DMS53 treated with DMSO at 0.1 percent for 48 hours (cell line): Measurements from ENCODE around the gene GBP5.
A peak's percentile ranks its signal among the peaks of the same experiment; 100 is the strongest.
"Not testable (repeated sequence)": the region's sequence is repeated elsewhere in the genome, so short reads cannot be mapped to it uniquely, and the experiment has no call there.

Source experiments
- DNase-seq: peaks from one replicate; lab custom pipeline; 2025; ENCODE audit not compliant: unreplicated experiment; lab: John Stamatoyannopoulos, UW

GBP5 gene

GRCh38 chr1:89284078-89284763 is 11.6 kb upstream of the GBP5 start:
- DNase-seq: not testable (repeated sequence)

- DNase-seq: no peak
These were observed 8.1 kb upstream of the GBP5 start for GRCh38 chr1:89280766-89281165.

GRCh38 chr1:89279011-89279466 is 6.4 kb upstream of the GBP5 start:
- DNase-seq: no peak

- DNase-seq: no peak
These were observed 5.1 kb upstream of the GBP5 start for GRCh38 chr1:89277725-89278124.

- peak; percentile 4 for DNase-seq
These were observed 4.0 kb upstream of the GBP5 start for GRCh38 chr1:89276690-89277089.

GRCh38 chr1:89274411-89274857 is 1.8 kb upstream of the GBP5 start:
- DNase-seq: no peak

GRCh38 chr1:89273324-89273778 is 691 bp upstream of the GBP5 start:
- DNase-seq: no peak

- no peak for DNase-seq
These were observed 1.2 kb downstream of the GBP5 start for GRCh38 chr1:89271341-89272015.

- no peak for DNase-seq
These were observed 2.2 kb downstream of the GBP5 start for GRCh38 chr1:89270423-89270822.

GRCh38 chr1:89269277-89269676 is 3.4 kb downstream of the GBP5 start:
- DNase-seq: no peak

GRCh38 chr1:89262643-89263042 is 10.0 kb downstream of the GBP5 start:
- no peak for DNase-seq

GRCh38 chr1:89261926-89262515 is 10.6 kb downstream of the GBP5 start:
- DNase-seq: no peak

- no peak for DNase-seq
These were observed 11.9 kb downstream of the GBP5 start for GRCh38 chr1:89260566-89261255.

GRCh38 chr1:89260042-89260441 is 12.6 kb downstream of the GBP5 start:
- no peak for DNase-seq

- DNase-seq: no peak
These were observed 13.2 kb downstream of the GBP5 start for GRCh38 chr1:89259283-89259971.

GRCh38 chr1:89257041-89257440 is 15.6 kb downstream of the GBP5 start:
- no peak for DNase-seq

GRCh38 chr1:89255581-89255980 is 17.1 kb downstream of the GBP5 start:
- DNase-seq: not testable (repeated sequence)

- peak; percentile 25 for DNase-seq
These were observed 17.9 kb downstream of the GBP5 start for GRCh38 chr1:89254658-89255287.

GRCh38 chr1:89243046-89243445 is 29.6 kb downstream of the GBP5 start:
- DNase-seq: no peak
